HG03175 (cell line): Measurements from ENCODE around the gene GRM4.
"Not testable (repeated sequence)": the region's sequence is repeated elsewhere in the genome, so short reads cannot be mapped to it uniquely, and the experiment has no call there.

ENCODE experiments used
- ATAC-seq: cut with Tn5 transposase; IDR thresholded peaks from one replicate; pipeline ENCODE4 v1.9.1; 2021; ENCODE audit warnings: mild to moderate bottlenecking, moderate library complexity; ENCODE audit not compliant: unreplicated experiment

The GRM4 gene

DNA sequence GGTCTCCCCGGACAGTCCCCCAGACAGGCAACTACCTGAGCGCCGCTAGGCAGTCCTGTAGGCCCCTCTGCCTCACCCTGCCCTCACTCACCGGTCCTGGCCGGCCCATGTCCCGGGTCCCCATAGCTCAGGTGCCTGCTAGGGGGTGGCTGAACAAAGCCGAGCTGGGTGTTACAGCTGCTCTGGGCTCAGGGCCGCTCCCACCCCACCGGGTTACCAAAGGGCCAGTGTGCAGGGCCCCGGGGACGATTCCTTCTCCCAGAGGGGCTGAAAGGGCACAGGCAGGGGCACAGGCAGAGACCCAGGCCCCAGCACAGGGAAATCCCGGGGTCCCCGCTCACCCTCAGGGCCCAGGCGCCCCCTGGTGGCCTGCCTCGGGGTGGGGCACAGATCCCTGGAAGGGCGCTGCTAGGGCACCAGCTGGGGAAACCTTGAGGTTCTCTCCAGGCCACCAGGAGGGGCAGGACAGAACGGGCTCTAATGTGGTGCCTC is 118.4 kb downstream of the GRM4 start:
- no peak for ATAC-seq

DNA sequence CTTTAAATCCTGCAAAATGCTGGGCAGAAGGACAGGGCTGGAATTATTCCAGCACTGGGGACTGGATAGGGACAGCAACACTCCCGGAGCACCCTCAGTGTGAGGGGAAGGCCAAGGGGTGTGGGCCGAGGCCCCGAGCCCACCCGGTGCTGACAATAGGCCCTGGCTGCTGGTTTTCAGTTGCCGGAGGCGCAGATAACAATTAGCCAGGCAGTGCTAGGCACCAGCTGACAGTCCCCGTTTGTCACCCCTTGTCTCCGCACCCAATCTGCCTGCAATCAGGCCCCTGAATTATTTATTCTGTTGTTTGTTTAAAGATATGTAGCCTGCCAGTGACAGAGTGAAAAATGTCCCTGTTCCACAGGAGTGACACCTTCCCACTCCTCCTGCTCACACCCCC is 120.0 kb downstream of the GRM4 start:
- ATAC-seq: no peak

DNA sequence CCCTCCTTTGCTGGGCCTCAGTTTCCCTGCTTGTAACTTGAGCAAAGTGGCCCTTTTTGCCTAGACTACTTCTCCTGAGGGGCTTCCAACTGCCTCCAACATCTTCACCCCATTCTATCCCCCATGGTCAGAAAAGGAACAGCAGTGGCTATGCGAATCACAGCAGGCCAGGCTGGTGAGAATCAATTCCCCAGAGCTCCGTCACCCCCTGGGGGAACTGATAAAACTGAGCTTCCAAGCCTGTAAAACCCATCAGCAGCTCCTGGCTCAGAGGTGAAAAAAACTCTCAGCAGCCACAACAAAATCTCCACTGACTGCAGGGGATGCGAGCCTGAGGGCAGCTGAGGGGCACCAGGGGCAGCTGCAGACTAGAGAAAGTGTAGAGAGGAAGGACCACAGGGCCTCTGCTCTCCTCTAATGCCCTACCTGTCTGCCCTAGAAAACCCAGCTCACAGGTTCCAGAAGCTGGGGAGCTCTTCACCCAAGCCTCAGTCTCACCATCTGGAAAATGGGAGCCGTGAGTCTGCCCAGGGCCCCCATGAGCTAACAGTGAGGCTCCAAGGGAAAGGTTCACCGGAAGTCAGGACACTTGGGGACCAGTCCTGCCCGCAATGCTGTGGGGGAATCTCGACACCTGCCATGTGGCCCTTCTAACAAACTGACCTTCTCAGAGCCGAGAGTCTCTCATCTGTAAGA is 120.6 kb downstream of the GRM4 start:
- ATAC-seq: no peak

DNA sequence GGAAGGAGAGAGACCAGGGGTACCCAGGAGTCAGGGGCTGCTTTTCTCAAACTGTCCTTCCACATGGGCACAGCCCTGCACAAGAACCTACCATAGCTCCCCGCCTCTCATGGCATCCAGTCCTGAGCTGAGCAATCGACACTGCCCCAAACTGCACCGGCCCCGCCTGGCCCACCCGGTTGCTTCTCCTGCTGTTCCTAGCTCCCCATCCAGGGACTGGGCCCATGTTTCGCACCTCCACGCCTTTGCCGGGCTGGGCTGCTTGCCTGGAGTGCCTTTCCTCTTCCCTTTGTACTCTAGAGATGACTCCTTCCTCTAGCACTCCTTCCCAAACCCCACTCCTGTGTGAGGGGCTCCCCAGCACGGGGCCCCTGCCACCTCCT is 123.0 kb downstream of the GRM4 start:
- no peak for ATAC-seq

DNA sequence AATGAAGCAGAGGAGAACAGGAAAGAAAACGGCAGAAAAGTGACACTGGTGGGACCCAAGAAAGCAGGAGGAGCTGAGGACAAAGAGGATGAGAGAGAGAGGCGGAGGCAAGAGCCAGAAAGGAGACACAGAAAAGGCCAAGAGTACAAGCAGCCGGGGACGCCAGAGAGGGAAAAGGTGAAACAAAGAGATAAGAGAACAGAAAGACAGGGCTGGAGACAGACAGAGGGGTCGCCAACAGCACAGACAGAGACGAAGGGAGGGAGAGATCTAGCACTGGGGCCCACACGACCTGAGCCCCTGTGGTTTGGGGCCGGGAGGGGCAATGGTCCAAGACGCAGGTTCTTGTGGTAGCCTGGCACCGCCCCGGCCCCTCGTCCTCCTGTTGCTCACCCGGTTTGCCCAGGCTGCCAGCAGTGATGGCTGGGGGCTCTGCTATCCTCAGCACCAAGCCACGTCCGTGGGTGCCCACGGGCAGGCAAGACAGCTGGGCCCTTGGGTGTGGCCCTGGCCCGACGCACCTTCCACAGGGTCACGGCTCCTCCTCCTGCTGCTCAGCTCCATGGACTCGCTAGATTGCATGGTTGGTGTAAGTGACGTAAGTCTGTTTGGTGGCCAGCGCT is 123.5 kb downstream of the GRM4 start:
- no peak for ATAC-seq

DNA sequence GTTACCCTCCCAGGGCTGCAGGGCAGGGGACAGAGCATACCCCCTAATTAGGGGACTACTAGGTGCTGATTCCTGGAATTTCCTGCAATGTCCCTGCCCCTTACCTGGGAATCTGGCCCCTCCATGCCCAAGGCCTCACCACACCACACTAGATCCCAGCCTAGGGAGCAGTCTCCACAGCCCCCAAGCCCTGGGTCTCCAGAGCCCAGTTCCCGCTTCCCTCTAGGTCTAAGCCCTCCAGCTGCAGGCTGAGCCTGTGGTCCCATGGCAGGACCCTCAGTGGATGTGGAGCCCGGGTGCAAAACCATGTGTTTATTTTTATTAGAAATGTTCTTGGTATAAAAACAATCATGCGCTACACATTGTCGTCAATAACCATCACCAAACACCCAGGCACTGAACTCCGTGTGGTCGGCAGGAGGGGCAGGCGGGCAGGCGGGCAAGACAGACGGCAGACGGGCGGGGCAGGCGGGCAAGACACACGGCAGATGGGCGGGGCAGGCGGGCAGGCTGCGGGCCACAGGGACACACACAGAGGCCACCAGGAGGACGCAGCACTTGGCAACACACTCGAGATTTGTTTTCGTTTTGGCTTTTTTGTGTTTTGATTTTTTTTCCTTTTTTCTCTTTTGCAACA is 124.2 kb downstream of the GRM4 start:
- no peak for ATAC-seq

DNA sequence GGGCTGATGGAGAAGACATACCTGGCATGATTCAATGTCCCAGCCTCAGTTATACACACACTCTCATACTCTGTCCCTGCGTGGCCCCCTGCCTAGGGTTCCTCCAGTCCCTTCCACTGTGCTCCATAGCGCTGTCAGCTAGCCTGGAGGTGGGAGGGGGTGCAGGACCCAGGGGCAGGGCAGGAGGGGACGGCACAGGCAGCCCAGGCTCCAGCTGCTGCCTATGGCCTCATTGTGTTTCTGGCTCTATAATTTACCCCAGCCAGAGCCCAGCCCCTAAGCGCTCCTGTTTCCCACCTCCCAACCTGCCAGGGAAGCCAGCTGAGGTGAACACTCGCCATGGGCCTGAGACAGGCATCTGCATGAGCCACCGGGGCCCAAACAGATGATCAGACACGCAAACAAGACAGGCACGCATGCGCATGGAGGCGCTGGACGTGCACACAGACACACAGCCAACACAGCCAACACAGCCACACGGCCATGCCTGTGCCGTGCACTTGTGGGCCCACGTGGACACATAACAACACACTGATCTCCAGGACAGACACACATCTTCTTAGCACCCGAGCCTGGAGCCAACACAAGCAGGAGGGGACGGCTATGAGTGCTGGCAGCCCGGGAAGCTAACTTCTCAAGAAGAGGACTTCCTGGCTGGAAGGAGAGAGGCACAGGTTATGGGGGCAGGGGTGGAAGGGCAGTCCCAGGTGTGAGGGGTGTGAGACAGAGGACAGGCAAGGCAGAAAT is 124.9 kb downstream of the GRM4 start:
- ATAC-seq: no peak

DNA sequence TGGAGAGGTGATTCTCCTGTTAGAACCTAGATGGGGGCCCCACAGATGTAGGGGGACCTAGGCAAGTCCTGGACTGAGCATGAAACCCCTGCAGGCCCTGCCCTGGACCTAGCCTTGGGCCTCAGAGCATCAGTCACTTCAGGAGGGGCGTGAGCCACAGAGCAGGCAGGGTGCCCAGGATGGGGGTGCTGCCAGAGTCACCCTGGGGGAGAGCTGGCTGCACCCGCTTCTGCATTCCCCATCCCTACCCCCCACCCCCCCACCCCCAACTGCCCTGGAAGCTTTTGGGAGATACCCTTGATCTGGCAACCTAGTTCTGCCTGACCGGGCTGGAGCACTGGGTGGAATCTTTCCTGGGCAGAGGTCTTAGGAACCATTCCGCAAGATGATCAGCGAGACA is 125.6 kb downstream of the GRM4 start:
- no peak for ATAC-seq

DNA sequence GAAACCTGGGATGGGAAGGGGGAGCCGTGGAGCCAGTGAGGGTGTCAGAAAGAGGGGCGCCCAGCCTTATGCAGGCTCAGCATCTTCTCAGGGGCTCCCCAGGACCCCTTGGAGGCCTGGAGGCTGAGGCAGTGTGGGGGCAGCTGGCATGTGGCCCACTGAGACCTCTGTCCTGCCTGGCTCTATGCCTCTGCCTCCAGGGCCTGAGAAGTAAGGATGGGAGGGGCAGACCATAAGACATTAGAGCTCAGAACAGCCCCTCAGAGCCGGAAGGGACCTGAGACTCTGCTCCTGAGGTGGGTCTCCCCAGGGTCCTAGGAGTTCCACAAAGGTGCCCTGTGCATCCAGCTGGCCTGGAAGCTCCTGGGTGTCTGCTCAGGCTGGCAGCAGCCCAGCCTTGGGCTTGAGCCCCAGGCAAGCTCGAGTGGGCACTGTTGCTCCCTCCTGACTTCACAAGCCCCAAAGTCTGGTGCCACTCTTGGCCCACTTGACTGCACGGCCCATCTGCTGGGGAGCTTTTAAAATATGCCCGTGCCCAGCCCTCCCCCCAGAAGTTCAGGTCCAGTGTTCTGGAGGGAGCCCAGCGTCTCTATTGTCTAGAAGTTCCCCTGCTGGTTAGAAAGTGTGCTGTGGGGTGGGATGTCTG is 126.8 kb downstream of the GRM4 start:
- ATAC-seq: no peak

DNA sequence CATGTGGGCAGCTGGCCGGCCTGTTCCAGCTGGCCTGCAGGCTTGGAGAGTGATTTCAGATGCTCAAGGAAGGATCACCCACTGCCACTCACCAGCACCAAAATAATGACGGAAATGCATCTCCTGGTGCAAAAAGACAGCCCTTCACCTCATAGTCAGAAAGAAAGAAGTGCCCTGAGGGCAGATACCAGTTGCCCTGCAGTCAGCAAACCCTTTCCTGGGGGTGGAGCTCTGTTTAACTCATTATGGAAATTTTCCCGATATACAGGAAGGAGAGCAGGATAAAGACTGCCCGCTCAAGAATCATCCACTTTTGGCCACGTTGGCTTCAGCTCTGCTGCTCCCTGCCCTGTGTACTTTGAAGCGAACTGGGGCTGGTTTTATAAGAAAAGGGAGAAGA is 127.9 kb downstream of the GRM4 start:
- no peak for ATAC-seq

DNA sequence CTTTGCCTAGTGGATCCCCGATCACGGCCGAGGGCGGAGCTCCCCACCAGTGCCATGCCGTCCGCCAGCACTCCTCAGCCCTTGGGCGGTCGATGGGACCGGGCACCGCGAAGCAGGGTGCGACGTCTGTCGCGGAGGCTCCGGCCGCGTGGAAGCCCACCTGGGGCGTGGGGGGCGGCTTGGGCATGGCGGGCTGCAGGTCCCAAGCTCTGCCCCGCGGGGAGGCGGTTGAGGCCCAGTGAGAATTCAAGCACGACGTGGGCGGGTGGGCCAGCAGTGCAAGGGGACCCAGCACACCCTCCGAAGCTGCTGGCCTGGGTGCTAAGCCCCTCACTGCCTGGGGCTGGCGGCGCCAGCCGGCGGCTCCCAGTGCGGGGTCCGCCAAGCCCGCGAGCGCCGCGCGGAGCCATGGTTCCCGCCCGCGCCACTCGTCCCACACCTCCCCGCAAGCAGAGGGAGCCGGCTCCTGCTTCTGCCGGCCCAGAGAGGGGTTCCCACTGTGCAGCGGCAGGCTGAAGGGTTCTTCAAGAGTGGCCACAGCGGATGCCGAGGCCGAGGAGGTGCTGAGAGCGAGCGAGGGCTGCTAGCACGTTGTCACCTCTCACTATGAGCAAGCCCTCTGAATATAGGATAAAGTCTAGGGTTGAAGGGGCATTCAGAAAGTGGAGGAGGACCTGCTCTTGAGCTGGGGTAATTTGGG is 128.6 kb downstream of the GRM4 start:
- ATAC-seq: no peak

DNA sequence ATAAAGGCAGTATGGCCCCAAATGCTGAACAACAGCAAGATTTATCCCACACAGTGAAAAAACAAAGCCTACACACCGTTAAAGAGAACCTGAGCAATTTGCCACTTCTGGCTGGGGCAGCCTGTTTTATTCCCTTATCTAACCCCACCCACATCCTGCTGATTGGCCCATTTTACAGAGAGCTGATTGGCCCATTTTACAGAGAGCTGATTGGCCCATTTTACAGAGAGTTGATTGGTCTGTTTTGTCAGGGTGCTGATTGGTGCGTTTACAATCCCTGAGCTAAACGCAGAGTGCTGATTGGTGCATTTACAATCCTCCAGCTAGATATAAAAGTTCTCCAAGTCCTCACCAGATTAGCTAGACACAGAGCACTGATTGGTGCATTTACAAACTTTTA is 129.3 kb downstream of the GRM4 start:
- not testable (repeated sequence) for ATAC-seq

DNA sequence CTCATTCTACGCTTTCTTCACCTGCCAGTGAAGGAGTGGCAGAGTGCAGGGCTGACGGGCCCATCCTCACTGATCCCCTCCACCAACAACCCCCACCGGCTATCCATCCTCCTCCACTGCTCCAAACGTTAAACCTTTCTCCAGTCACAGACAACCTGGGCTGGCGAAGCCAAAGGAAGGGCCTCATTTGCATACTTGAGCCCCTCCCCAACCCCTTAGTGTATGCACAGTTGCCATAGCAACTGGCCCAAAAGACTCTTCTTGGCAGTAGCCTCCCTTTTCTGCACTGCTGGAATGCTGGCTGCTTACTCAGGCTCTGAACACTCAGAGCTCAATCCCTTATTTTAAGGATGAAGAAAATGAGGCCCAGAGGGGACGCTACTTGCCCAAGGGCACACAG is 130.3 kb downstream of the GRM4 start:
- no peak for ATAC-seq

DNA sequence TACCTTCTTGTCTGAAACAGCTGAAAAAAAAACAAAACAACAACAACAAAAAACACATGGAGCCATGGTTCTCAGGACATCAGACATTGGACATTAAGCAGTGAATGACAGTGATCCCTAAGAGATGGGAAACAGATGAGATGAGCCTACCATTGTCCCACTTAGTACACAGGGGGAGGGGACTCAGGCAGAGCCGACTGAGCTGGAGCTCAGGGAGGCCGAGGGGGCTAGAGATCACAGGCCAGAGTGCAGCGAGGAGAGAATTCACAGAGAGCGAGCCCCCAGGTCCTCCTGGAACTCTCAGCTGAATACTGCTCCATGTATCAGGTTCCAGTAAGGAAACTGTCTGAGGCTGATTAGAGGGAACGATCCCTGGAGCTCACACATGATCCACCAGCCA is 134.6 kb downstream of the GRM4 start:
- no peak for ATAC-seq

DNA sequence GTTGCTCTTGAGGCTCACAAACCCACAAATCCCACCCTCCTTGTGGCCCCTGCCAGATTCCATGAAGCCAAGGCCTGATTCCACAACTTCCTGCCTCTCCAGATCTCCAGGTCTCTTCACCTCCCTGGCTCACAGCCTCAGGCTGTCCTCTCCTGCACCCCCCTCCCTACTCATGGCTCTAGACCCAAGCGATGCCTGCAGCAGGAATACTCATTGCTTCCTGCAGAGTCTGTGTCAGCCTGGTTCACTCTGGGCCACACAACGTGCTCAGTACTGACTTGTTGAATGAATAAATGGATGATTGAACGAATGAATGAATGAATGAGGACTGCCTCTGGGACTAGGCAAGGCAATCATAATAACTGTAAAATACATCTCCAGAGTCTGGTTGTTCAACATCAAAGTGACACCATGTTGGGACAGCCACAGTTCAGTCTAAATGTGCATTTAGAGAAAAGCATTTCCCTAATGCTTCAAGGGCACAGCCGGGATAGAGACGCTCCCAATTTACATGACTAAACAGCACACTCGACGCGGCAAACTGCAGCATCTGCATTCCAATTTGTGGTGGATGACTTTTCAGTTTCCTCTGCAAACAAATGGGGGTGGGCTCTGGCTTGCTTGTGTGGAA is 139.9 kb downstream of the GRM4 start:
- ATAC-seq: no peak

DNA sequence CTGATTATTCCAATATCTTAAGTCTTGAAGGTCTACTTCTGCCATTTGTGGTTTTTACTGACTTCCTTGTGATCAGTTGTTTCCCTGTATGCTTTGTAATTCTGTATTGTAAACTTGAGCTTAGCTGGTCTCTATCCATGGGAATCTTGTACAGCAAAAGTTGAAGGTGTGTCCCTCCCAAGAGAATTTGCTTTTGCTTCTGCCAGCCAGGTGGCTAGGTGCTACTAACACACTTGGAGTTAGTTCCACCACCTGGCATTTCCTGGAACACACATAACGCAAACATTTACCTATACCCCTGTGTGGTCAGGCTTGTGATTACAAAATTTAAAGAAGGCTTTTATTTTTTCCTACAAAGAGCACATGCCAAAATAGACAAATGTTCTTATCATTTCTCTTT is 141.2 kb downstream of the GRM4 start:
- no peak for ATAC-seq

DNA sequence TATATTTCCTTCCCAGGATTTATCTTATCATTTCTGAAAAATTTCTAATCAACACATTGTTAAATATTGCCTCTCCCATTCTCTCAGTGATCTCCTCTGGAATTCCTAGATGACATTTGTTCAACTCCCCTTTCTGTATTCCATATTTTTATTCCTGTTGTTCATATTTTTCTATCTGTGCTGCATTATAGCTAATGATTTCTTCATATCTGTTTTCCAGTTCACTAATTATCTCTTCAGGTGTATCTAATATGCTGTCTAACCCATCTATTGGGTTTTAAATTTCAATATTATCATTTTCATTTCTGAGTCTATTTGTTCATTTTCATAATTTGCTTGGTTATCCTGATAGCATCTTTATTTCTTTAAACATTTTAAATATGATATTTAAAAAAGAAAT is 141.9 kb downstream of the GRM4 start:
- ATAC-seq: no peak

DNA sequence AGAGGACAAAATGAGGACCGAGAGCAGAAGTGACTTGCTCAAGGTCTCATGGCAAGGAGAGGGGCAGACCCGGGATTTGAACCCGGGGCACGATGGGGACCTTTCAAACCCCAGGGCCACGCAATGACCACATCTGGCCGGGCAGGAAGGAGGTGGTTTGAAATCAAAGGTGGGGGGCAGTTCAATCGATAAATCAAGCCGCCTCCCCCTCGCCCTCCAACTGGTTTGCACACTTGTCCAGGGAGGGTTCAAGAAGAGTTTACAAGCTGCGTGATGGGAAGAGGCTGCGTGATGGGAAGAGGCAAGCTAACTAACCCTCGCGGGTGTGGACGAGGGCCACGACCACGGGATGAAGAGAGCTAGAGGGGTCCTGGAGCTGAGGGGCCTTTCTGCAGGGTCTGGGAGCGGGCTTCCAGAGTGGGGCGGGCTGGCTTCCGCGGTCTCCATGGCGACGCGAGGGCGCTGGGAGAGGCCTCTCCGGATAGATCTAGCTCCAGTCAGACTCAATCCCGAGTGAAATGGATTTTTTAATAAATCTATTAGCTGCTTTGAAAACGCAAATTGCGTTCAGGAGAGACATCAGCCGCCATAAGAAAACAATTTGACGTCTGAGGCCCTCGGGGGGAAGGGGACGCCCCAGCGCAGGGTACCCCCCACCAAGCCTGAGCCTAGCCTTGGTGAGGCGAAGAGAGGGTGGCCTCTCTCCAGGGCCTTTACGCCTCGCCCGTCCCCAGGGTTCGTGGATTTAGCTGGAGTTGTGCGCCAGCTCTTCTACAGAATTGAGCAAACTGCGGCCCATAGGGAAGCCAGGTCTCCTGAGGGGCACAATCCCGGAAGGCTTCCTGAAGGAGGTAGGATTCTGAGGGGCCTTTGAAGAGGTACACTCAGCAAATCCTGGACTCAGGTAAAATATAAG is 143.9 kb downstream of the GRM4 start:
- ATAC-seq: no peak

DNA sequence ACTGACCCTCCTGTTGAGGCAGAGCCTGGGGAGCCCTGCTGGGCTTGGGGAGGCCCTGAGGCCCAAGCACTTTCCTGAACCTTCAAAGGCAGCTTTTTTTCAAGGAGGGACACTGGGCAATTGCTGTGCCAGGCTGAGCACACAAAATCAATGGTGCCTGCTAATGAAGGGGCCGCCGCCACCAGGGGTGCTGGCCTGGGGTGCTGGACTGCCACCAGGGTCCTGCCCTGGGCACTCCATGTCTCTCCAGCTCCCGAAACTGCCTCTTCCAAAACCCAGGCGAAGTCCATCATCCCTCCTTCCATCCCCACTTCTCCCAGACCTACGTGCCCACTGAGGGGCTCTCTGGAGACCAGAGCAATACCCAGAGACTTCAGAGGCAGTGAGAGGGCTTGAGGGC is 145.6 kb downstream of the GRM4 start:
- no peak for ATAC-seq
